ENCODE results near the gene DBT.

DNA sequence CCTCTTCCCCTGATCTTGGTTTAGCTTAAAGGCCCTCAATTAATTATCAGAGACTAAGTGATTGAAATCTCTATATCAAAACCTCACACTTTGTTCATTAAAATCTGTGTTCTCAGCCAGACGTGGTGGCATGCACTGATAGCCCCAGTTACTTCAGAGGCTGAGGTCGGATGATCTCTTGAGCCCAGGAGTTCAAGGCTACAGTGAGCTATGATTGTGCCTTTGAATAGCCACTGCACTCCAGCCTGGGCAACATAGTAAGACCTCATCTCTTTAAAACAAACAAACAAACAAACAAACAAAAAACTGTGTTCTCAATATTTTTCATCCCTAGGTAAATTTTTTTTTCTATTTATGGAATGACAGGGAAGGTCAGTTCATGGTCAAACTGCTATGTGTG lies 98.0 kb downstream of the DBT start:
- TF ChIP-seq, protein P1, sequence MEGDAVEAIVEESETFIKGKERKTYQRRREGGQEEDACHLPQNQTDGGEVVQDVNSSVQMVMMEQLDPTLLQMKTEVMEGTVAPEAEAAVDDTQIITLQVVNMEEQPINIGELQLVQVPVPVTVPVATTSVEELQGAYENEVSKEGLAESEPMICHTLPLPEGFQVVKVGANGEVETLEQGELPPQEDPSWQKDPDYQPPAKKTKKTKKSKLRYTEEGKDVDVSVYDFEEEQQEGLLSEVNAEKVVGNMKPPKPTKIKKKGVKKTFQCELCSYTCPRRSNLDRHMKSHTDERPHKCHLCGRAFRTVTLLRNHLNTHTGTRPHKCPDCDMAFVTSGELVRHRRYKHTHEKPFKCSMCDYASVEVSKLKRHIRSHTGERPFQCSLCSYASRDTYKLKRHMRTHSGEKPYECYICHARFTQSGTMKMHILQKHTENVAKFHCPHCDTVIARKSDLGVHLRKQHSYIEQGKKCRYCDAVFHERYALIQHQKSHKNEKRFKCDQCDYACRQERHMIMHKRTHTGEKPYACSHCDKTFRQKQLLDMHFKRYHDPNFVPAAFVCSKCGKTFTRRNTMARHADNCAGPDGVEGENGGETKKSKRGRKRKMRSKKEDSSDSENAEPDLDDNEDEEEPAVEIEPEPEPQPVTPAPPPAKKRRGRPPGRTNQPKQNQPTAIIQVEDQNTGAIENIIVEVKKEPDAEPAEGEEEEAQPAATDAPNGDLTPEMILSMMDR (IDR thresholded peaks at IDR 0.05; ENCODE audit: insufficient read depth, low read length), result no peak
- TF ChIP-seq, protein P2, sequence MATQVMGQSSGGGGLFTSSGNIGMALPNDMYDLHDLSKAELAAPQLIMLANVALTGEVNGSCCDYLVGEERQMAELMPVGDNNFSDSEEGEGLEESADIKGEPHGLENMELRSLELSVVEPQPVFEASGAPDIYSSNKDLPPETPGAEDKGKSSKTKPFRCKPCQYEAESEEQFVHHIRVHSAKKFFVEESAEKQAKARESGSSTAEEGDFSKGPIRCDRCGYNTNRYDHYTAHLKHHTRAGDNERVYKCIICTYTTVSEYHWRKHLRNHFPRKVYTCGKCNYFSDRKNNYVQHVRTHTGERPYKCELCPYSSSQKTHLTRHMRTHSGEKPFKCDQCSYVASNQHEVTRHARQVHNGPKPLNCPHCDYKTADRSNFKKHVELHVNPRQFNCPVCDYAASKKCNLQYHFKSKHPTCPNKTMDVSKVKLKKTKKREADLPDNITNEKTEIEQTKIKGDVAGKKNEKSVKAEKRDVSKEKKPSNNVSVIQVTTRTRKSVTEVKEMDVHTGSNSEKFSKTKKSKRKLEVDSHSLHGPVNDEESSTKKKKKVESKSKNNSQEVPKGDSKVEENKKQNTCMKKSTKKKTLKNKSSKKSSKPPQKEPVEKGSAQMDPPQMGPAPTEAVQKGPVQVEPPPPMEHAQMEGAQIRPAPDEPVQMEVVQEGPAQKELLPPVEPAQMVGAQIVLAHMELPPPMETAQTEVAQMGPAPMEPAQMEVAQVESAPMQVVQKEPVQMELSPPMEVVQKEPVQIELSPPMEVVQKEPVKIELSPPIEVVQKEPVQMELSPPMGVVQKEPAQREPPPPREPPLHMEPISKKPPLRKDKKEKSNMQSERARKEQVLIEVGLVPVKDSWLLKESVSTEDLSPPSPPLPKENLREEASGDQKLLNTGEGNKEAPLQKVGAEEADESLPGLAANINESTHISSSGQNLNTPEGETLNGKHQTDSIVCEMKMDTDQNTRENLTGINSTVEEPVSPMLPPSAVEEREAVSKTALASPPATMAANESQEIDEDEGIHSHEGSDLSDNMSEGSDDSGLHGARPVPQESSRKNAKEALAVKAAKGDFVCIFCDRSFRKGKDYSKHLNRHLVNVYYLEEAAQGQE (IDR thresholded peaks at IDR 0.05; ENCODE audit: insufficient replicate concordance, low read depth), result no peak
